Activated CD8-positive, alpha-beta T cell treated with anti-CD3 and anti-CD28 coated beads for 36 hours (primary cell): ENCODE measurements around the gene TTC5. TPM values are rescaled to one million over a fixed set of nuclear protein-coding genes. Genes with fewer than 3 reads are reported as not detected.

Source experiments
- ATAC-seq: fragments of 200-7000 bp; cut with Tn5 transposase; one replicate; pipeline ENCODE4 v1.10.0; 2021; ENCODE audit warnings: mild to moderate bottlenecking, moderate library complexity
- CTCF ChIA-PET: fragments of 350-600 bp; sonication (Branson Sonifier 250); formaldehyde crosslinking; loops from one replicate; lab custom pipeline; 2021; ENCODE audit warnings: antibody characterized with exemption; lab: Charles Lee
- POLR2A ChIA-PET: fragments of 350-600 bp; sonication (Branson Sonifier 250); formaldehyde crosslinking; loops from one replicate; lab custom pipeline; 2021; ENCODE audit warnings: antibody characterized with exemption; lab: Charles Lee
- DNase-seq: peaks from one replicate; pipeline ENCODE4 v3.0.0-alpha.2; 2020
- H3K27ac Mint-ChIP-seq: one replicate; pipeline ENCODE4 v1.8.0; 2021; ENCODE audit warnings: mild to moderate bottlenecking, mixed read lengths
- H3K27me3 Mint-ChIP-seq: one replicate; pipeline ENCODE4 v1.8.0; 2021; ENCODE audit warnings: mixed read lengths
- H3K36me3 Mint-ChIP-seq: one replicate; pipeline ENCODE4 v1.8.0; 2021; ENCODE audit warnings: low read depth, mixed read lengths
- H3K4me1 Mint-ChIP-seq: one replicate; pipeline ENCODE4 v1.8.0; 2021; ENCODE audit warnings: low read depth, mixed read lengths
- H3K4me3 Mint-ChIP-seq: one replicate; pipeline ENCODE4 v1.8.0; 2021; ENCODE audit warnings: mild to moderate bottlenecking, moderate library complexity, mixed read lengths
- H3K9me3 Mint-ChIP-seq: one replicate; pipeline ENCODE4 v1.8.0; 2021; ENCODE audit warnings: mixed read lengths
- CTCF ChIP-seq: fragments of 200-600 bp; IDR thresholded peaks from one replicate; pipeline ENCODE4 v1.8.0; 2022; ENCODE audit warnings: antibody characterized with exemption, mild to moderate bottlenecking
- intact Hi-C: fragments of 100-400 bp; cut with micrococcal nuclease; formaldehyde crosslinking; loops from one replicate; pipeline ENCODE4 v1.10.0; 2022
- total RNA-seq, 2 experiments: library from RNA; stranded (reverse); gene quantifications; one replicate each; pipeline ENCODE4 v1.2.3, GENCODE V29; 2021

The TTC5 gene
- total RNA-seq, result 10 to 100 TPM; 20.6 to 20.8 TPM

- Mint-ChIP-seq H3K27me3 (no peaks in the 10 kb centered on the region), H3K27ac (peak within 1 kb of the TSS; percentile 87), H3K4me3 (peak within 1 kb of the TSS; percentile 97), H3K9me3 (no peaks in the 10 kb centered on the region), H3K4me1 (peaks cover 23% of the 10 kb centered on the region), H3K36me3 (peaks cover 10% of the 10 kb centered on the region)
- intact Hi-C loops, result no loop called here
- CTCF ChIA-PET, result interaction anchor here (0.9 to 1.8 kb wide), 8 partner anchors 10 to 376 kb away, joined by 3 to 10 read pairs (median 4); no protein-coding TSS in a partner anchor
- TF ChIP-seq CTCF, result peak; percentile 78
- POLR2A ChIA-PET, result interaction anchor here (2.2 kb wide), 1 partner anchor 38 kb away, joined by 6 read pairs; the partner anchor contains the start of gene PARP2
- ATAC-seq, result peak; percentile 98
- DNase-seq, result peak; percentile 89
Observed at GRCh38 chr14:20305265-20306078, at the start of gene TTC5. Gene TTC5, minus strand, starts transcription at chr14:20305951. Its CDS starts 14 bp downstream, at chr14:20305937.

- Mint-ChIP-seq H3K27me3 (no peaks in the 10 kb centered on the region), H3K4me1 (no peaks in the 10 kb centered on the region), H3K4me3 (no peak overlapping the region), H3K27ac (no peak overlapping the region), H3K9me3 (no peaks in the 10 kb centered on the region), H3K36me3 (peaks cover 47% of the 10 kb centered on the region)
- DNase-seq, result no peak
- no peak for TF ChIP-seq CTCF
- CTCF ChIA-PET, result interaction anchor here (1.6 to 2.0 kb wide), 2 partner anchors 16 to 23 kb away, joined by 4 to 9 read pairs; no protein-coding TSS in a partner anchor
- POLR2A ChIA-PET, result interaction anchor here (1.1 kb wide), 1 partner anchor 27 kb away, joined by 3 read pairs; no protein-coding TSS in a partner anchor
- ATAC-seq, result no peak
- intact Hi-C loops, result no loop called here
Observed at GRCh38 chr14:20350860-20351259, 45.1 kb upstream of the TTC5 start.

GRCh38 chr14:20350282-20350681 is 44.5 kb upstream of the TTC5 start:
- intact Hi-C loops, result no loop called here
- Mint-ChIP-seq H3K9me3 (no peaks in the 10 kb centered on the region), H3K27me3 (no peaks in the 10 kb centered on the region), H3K27ac (no peak overlapping the region), H3K4me1 (no peaks in the 10 kb centered on the region), H3K36me3 (peaks cover 48% of the 10 kb centered on the region), H3K4me3 (no peak overlapping the region)
- no peak for DNase-seq
- TF ChIP-seq CTCF, result no peak
- ChIA-PET POLR2A (no interaction called here), CTCF (interaction anchor here (0.8 to 2.0 kb wide), 3 partner anchors 10 to 22 kb away, joined by 3 to 9 read pairs (median 4); no protein-coding TSS in a partner anchor)
- no peak for ATAC-seq

GRCh38 chr14:20347747-20348146 is 42.0 kb upstream of the TTC5 start:
- intact Hi-C loops, result no loop called here
- CTCF ChIA-PET, result interaction anchor here (0.7 kb wide), 1 partner anchor 20 kb away, joined by 3 read pairs; no protein-coding TSS in a partner anchor

More at GRCh38 chr14:20347747-20348146, 42.0 kb upstream of the TTC5 start:
- POLR2A ChIA-PET, result no interaction called here
- H3K27ac Mint-ChIP-seq, result no peak overlapping the region
- H3K27me3 Mint-ChIP-seq, result no peaks in the 10 kb centered on the region
- peaks cover 42% of the 10 kb centered on the region for H3K36me3 Mint-ChIP-seq
- DNase-seq (no peak), ATAC-seq (no peak)
- no peaks in the 10 kb centered on the region for H3K9me3 Mint-ChIP-seq
- H3K4me1 Mint-ChIP-seq, result peaks cover 11% of the 10 kb centered on the region
- no peak for TF ChIP-seq CTCF
- H3K4me3 Mint-ChIP-seq, result no peak overlapping the region
